Measurements from ENCODE around the gene FSTL4. TPM values are rescaled to one million over a fixed set of nuclear protein-coding genes. Genes with fewer than 3 reads are reported as not detected.

FSTL4 gene
- total RNA-seq, 4 donors from 2014 or later: 0.27 to 1.6 (median 0.35) TPM; not detected in 1

- no peak for TF ChIP-seq CTCF (IDR thresholded peaks at IDR 0.05)
- Histone ChIP-seq H3K36me3 (no peaks in the 10 kb centered on the region), H3K4me1 (no peaks in the 10 kb centered on the region), H3K27me3 (no peaks in the 10 kb centered on the region), H3K9me3 (no peaks in the 10 kb centered on the region), H3K27ac (no peak overlapping the region), H3K4me3 (no peak overlapping the region)
- no peak for DNase-seq
Measured at GRCh38 chr5:133441166-133441815, 171.1 kb downstream of the FSTL4 start.

GRCh38 chr5:133440467-133441115, 171.8 kb downstream of the FSTL4 start:
- TF ChIP-seq CTCF (IDR thresholded peaks at IDR 0.05) (no peak), POLR2A (IDR thresholded peaks at IDR 0.05) (no peak)
- no peak for DNase-seq
- H3K9me3 ChIP-seq: no peaks in the 10 kb centered on the region
- H3K36me3 ChIP-seq: no peaks in the 10 kb centered on the region
- no peak overlapping the region for H3K27ac ChIP-seq
- no peaks in the 10 kb centered on the region for H3K4me1 ChIP-seq
- no peak overlapping the region for H3K4me3 ChIP-seq
- H3K27me3 ChIP-seq: no peaks in the 10 kb centered on the region

- H3K9me3 ChIP-seq: no peaks in the 10 kb centered on the region
- no peaks in the 10 kb centered on the region for H3K27me3 ChIP-seq
- no peaks in the 10 kb centered on the region for H3K4me1 ChIP-seq
- no peak for TF ChIP-seq POLR2A (IDR thresholded peaks at IDR 0.05)
- no peak for TF ChIP-seq CTCF (IDR thresholded peaks at IDR 0.05)
- no peak overlapping the region for H3K4me3 ChIP-seq
- H3K27ac ChIP-seq: no peak overlapping the region
- no peaks in the 10 kb centered on the region for H3K36me3 ChIP-seq
- no peak for DNase-seq
Measured at GRCh38 chr5:133439859-133440258, 172.5 kb downstream of the FSTL4 start.

- H3K4me1 ChIP-seq: no peaks in the 10 kb centered on the region
- no peak for DNase-seq
- H3K27ac ChIP-seq: no peak overlapping the region
- H3K9me3 ChIP-seq: no peaks in the 10 kb centered on the region
- no peak overlapping the region for H3K4me3 ChIP-seq
- TF ChIP-seq POLR2A (IDR thresholded peaks at IDR 0.05) (no peak), CTCF (IDR thresholded peaks at IDR 0.05) (no peak)
- H3K27me3 ChIP-seq: no peaks in the 10 kb centered on the region
- H3K36me3 ChIP-seq: no peaks in the 10 kb centered on the region
Measured at GRCh38 chr5:133438487-133438886, 173.9 kb downstream of the FSTL4 start.

- no peaks in the 10 kb centered on the region for H3K36me3 ChIP-seq
- H3K27ac ChIP-seq: no peak overlapping the region
- H3K4me3 ChIP-seq: no peak overlapping the region
- H3K27me3 ChIP-seq: no peaks in the 10 kb centered on the region
- TF ChIP-seq POLR2A (IDR thresholded peaks at IDR 0.05) (no peak), CTCF (IDR thresholded peaks at IDR 0.05) (no peak)
- DNase-seq: no peak
- no peaks in the 10 kb centered on the region for H3K4me1 ChIP-seq
- no peaks in the 10 kb centered on the region for H3K9me3 ChIP-seq
Measured at GRCh38 chr5:133434336-133434735, 178.0 kb downstream of the FSTL4 start.

Data from Peyer's patch (tissue), 4 donors.